HL-60 (cell line): ENCODE measurements around the gene MYH14.

ENCODE experiments used
- DNase-seq, 2 experiments: peaks; one replicate each; pipeline ENCODE4 v3.0.0-alpha.2; 2010 to 2020; ENCODE audit warnings: low read depth in 1 of 2, low spot score in 1 of 2
- H3K27ac ChIP-seq: fragments of 250-450 bp; sonication (Bioruptor Pico); replicated peaks from 2 replicates; pipeline ENCODE4 v1.5.1; 2020; ENCODE audit warnings: mild to moderate bottlenecking, moderate library complexity
- H3K27me3 ChIP-seq: fragments of 250-450 bp; sonication (Bioruptor Pico); 2 replicates; pipeline ENCODE4 v1.5.1; 2021; ENCODE audit warnings: mild to moderate bottlenecking, moderate library complexity; ENCODE audit not compliant: insufficient read depth, poor library complexity, severe bottlenecking
- H3K4me3 ChIP-seq: replicated peaks from 2 replicates; pipeline ENCODE4 v1.5.1; 2011; ENCODE audit warnings: mild to moderate bottlenecking, control low read depth, low read length; ENCODE audit not compliant: insufficient read depth
- CTCF ChIP-seq: IDR thresholded peaks from one replicate; pipeline ENCODE4 v1.5.1; 2011; ENCODE audit warnings: low read length, control low read depth, inconsistent platforms; ENCODE audit not compliant: insufficient read depth
- GABPA ChIP-seq: IDR thresholded peaks from 2 replicates; pipeline ENCODE4 v1.6.1; 2012; ENCODE audit warnings: low read depth
- POLR2AphosphoS5 ChIP-seq: IDR thresholded peaks from 2 replicates; pipeline ENCODE4 v1.6.1; 2012; ENCODE audit warnings: low read depth
- REST ChIP-seq: IDR thresholded peaks from 2 replicates; pipeline ENCODE4 v1.6.1; 2012; ENCODE audit warnings: low read depth; ENCODE audit not compliant: insufficient replicate concordance
- SPI1 ChIP-seq: IDR thresholded peaks from 2 replicates; pipeline ENCODE4 v1.6.1; 2012; ENCODE audit warnings: low read depth, mild to moderate bottlenecking, borderline replicate concordance

MYH14 gene

GRCh38 chr19:50223439-50223716 is 20.0 kb downstream of the MYH14 start:
- no peak overlapping the region for H3K27ac ChIP-seq
- DNase-seq: no peak
- TF ChIP-seq SPI1: no peak
- TF ChIP-seq REST: no peak
- no peak for TF ChIP-seq CTCF
- no peak for TF ChIP-seq GABPA
- TF ChIP-seq POLR2AphosphoS5: no peak
- no peak overlapping the region for H3K4me3 ChIP-seq
- H3K27me3 ChIP-seq: no peaks in the 10 kb centered on the region

GRCh38 chr19:50224986-50225747 is 21.7 kb downstream of the MYH14 start:
- no peak for DNase-seq

More at GRCh38 chr19:50224986-50225747, 21.7 kb downstream of the MYH14 start:
- TF ChIP-seq POLR2AphosphoS5 (no peak), GABPA (no peak), REST (no peak), CTCF (no peak), SPI1 (no peak)
- no peak overlapping the region for H3K27ac ChIP-seq
- no peaks in the 10 kb centered on the region for H3K27me3 ChIP-seq
- no peak overlapping the region for H3K4me3 ChIP-seq
